Gastrocnemius medialis (tissue), 4 donors: ENCODE results near the gene GRIA1. TPM values are rescaled to one million over a fixed set of nuclear protein-coding genes. Genes with fewer than 3 reads are reported as not detected.

Source experiments
- ATAC-seq, 2 donors: fragments of 150-250 bp; one replicate each; pipeline ENCODE4 v1.9.1; 2016
- DNase-seq, 2 donors: peaks; one replicate each; pipeline ENCODE4 v3.0.0-alpha.2; 2019
- H3K27ac ChIP-seq, 4 donors: fragments of 200-600 bp; sonication (generic); 1 replicate in 1 of 4; 2 replicates in 3 of 4; pipeline ENCODE4 v1.5.1; 2016 to 2018; ENCODE audit warnings: mild to moderate bottlenecking in 2 of 4, moderate library complexity in 1 of 4
- H3K27me3 ChIP-seq, 3 donors: fragments of 200-600 bp; sonication (generic) in 2 of 3; 1 replicate in 1 of 3; 2 replicates in 2 of 3; pipeline versions ENCODE4 v1.5.1 to v1.6.0; 2016 to 2019; ENCODE audit warnings: mild to moderate bottlenecking in 1 of 3, moderate library complexity in 1 of 3
- H3K36me3 ChIP-seq, 2 donors: fragments of 200-600 bp; sonication (generic) in 1 of 2; one replicate each; pipeline ENCODE4 v1.5.1; 2017 to 2018
- H3K4me1 ChIP-seq, 2 donors: fragments of 200-600 bp; sonication (generic) in 1 of 2; one replicate each; pipeline ENCODE4 v1.5.1; 2016 to 2017; ENCODE audit warnings: mild to moderate bottlenecking in 2 of 2
- H3K4me3 ChIP-seq, 4 donors: fragments of 200-600 bp; sonication (generic) in 3 of 4; 1 replicate in 1 of 4; 2 replicates in 3 of 4; pipeline ENCODE4 v1.5.1; 2016 to 2019; ENCODE audit warnings: mild to moderate bottlenecking in 2 of 4
- H3K9me3 ChIP-seq, 3 donors: fragments of 200-600 bp; sonication (generic) in 2 of 3; 1 replicate in 1 of 3; 2 replicates in 2 of 3; pipeline ENCODE4 v1.5.1; 2016 to 2019
- CTCF ChIP-seq, 5 experiments: fragments of 450-650 bp in 3 of 5; fragments of 200-600 bp in 2 of 5; sonication (generic) in 2 of 5; IDR thresholded peaks in 4 of 5; conservative IDR thresholded peaks in 1 of 5; 1 replicate in 4 of 5; 2 replicates in 1 of 5; pipeline ENCODE4 v1.5.1; 2016 to 2019; ENCODE audit warnings: antibody characterized with exemption in 5 of 5, mild to moderate bottlenecking in 3 of 5, moderate library complexity in 3 of 5
- POLR2A ChIP-seq, 2 donors: fragments of 450-650 bp; IDR thresholded peaks; one replicate each; pipeline ENCODE4 v1.6.1; 2017; ENCODE audit warnings: antibody characterized with exemption in 2 of 2, mild to moderate bottlenecking in 2 of 2, moderate library complexity in 2 of 2
- in situ Hi-C, 4 donors: fragments of 200-750 bp; cut with MboI; loops; one replicate each; pipeline versions ENCODE4 v1.15.0 to v1.8.0; 2017; ENCODE audit warnings: low sequenced_read_pairs in 4 of 4
- intact Hi-C: fragments of 100-400 bp; cut with DNase I; formaldehyde crosslinking; loops from one replicate; pipeline ENCODE4 v1.15.1; 2023; ENCODE audit warnings: low total_unique reads
- total RNA-seq, 4 donors: library from RNA; depleted of rRNA; stranded (reverse); fragments of >200 nt; gene quantifications; one replicate each; pipeline versions ENCODE4 v1.1.0 to v1.2.3, GENCODE V29; 2016

The GRIA1 gene
- total RNA-seq, 4 donors from 2014 or later = 0.18 to 0.46 TPM; not detected in 2

- in situ Hi-C loops = loop anchor here in 2 of 4 donors (10.0 to 25.0 kb wide), 2 partner anchors 462 to 465 kb away; no protein-coding TSS in a partner anchor
- Histone ChIP-seq H3K27ac (no peak overlapping the region), H3K4me3 (no peak overlapping the region), H3K4me1 (no peaks in the 10 kb centered on the region), H3K36me3 (no peaks in the 10 kb centered on the region), H3K27me3 (no peaks in the 10 kb centered on the region), H3K9me3 (no peaks in the 10 kb centered on the region)
- intact Hi-C loops = no loop called here
- DNase-seq = no peak
- ATAC-seq = no peak
- no peak for TF ChIP-seq CTCF (IDR thresholded peaks at IDR 0.05 in 4 of 5, conservative IDR thresholded peaks at IDR 0.05 in 1 of 5)
- TF ChIP-seq POLR2A (IDR thresholded peaks at IDR 0.05) = no peak
Observed at GRCh38 chr5:153500178-153500577, 9.7 kb downstream of the GRIA1 start.

DNA sequence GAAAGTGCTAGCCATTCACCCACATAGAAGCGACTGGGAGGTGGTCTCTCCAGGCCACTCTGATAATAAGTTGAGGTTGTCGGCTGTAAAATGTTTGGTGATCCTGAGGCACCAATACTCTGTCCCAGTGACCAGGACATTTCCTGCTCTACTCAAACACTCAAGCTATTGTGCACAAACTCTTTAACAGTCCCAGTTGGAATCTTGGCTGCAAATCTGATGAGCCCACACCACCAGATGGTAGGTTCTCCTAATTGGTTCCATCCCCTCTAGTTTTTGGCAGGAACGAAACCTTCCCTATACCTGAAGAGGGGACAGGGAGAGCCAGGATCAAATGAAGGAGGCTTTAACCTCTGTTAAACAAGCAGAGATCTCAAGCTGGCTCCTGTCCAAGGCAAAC lies 14.3 kb downstream of the GRIA1 start:
- H3K27me3 ChIP-seq = no peaks in the 10 kb centered on the region
- ATAC-seq (no peak), DNase-seq (no peak)
- in situ Hi-C loops (loop anchor here in 2 of 4 donors (10.0 to 25.0 kb wide), 2 partner anchors 458 to 460 kb away; no protein-coding TSS in a partner anchor), intact Hi-C loops (no loop called here)
- no peaks in the 10 kb centered on the region for H3K9me3 ChIP-seq
- H3K4me3 ChIP-seq = no peak overlapping the region
- H3K4me1 ChIP-seq = no peaks in the 10 kb centered on the region
- H3K36me3 ChIP-seq = no peaks in the 10 kb centered on the region
- TF ChIP-seq POLR2A (IDR thresholded peaks at IDR 0.05) = no peak
- TF ChIP-seq CTCF (IDR thresholded peaks at IDR 0.05 in 4 of 5, conservative IDR thresholded peaks at IDR 0.05 in 1 of 5) = no peak
- H3K27ac ChIP-seq = no peak overlapping the region

- Histone ChIP-seq H3K27ac (no peak overlapping the region), H3K4me3 (no peak overlapping the region), H3K9me3 (no peaks in the 10 kb centered on the region), H3K27me3 (no peaks in the 10 kb centered on the region), H3K4me1 (no peaks in the 10 kb centered on the region), H3K36me3 (no peaks in the 10 kb centered on the region)
- in situ Hi-C loops = loop anchor here in 2 of 4 donors (10.0 to 25.0 kb wide), 2 partner anchors 454 to 456 kb away; no protein-coding TSS in a partner anchor
- no peak for ATAC-seq
- intact Hi-C loops = no loop called here
- TF ChIP-seq CTCF (IDR thresholded peaks at IDR 0.05 in 4 of 5, conservative IDR thresholded peaks at IDR 0.05 in 1 of 5) (no peak), POLR2A (IDR thresholded peaks at IDR 0.05) (no peak)
- no peak for DNase-seq
Observed at GRCh38 chr5:153508700-153509099, 18.2 kb downstream of the GRIA1 start.

DNA sequence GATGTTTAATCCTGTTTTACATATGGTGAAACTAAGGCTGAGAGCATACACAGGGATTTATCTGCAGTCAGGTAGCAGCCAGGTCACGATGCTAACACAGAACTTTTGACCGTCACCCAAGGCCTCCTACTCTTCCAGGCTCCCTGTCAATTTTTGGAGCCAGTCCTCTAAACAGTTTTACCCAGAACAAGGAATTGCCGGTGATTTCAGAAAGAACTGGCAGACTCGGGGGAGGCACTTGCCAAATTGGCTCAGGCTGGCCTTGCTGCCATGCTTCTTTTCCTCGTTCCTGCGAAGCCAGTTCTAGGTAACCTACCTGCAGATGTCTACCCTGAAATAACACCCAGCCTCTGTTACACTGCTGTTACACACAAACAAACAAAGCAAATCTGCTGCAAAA lies 21.2 kb downstream of the GRIA1 start:
- DNase-seq (no peak), ATAC-seq (no peak)
- H3K27me3 ChIP-seq = no peaks in the 10 kb centered on the region
- H3K27ac ChIP-seq = no peak overlapping the region
- no peaks in the 10 kb centered on the region for H3K9me3 ChIP-seq
- H3K36me3 ChIP-seq = no peaks in the 10 kb centered on the region
- in situ Hi-C loops = loop anchor here in 1 of 4 donors (25.0 kb wide), 1 partner anchor 451 kb away; no protein-coding TSS in a partner anchor
- intact Hi-C loops = no loop called here
- TF ChIP-seq CTCF (IDR thresholded peaks at IDR 0.05 in 4 of 5, conservative IDR thresholded peaks at IDR 0.05 in 1 of 5) (no peak), POLR2A (IDR thresholded peaks at IDR 0.05) (no peak)
- no peak overlapping the region for H3K4me3 ChIP-seq
- H3K4me1 ChIP-seq = no peaks in the 10 kb centered on the region

GRCh38 chr5:153513156-153513555 lies 22.7 kb downstream of the GRIA1 start:
- ATAC-seq (no peak), DNase-seq (no peak)
- intact Hi-C loops (no loop called here), in situ Hi-C loops (loop anchor here in 1 of 4 donors (25.0 kb wide), 1 partner anchor 449 kb away; no protein-coding TSS in a partner anchor)
- no peak for TF ChIP-seq CTCF (IDR thresholded peaks at IDR 0.05 in 4 of 5, conservative IDR thresholded peaks at IDR 0.05 in 1 of 5)
- no peak for TF ChIP-seq POLR2A (IDR thresholded peaks at IDR 0.05)
- Histone ChIP-seq H3K4me3 (no peak overlapping the region), H3K9me3 (no peaks in the 10 kb centered on the region), H3K27me3 (no peaks in the 10 kb centered on the region), H3K27ac (no peak overlapping the region), H3K36me3 (no peaks in the 10 kb centered on the region), H3K4me1 (no peaks in the 10 kb centered on the region)
